Mammary epithelial cell (primary cell): ENCODE results near the gene ZNF468.
"Not testable (repeated sequence)": the region's sequence is repeated elsewhere in the genome, so short reads cannot be mapped to it uniquely, and the experiment has no call there.

Experiments
- EZH2 ChIP-seq: IDR thresholded peaks from 2 replicates; pipeline ENCODE4 v1.6.1; 2012; ENCODE audit warnings: low read length, inconsistent platforms, borderline replicate concordance
- TF ChIP-seq, protein P1 (sequence below), 2 donors: IDR thresholded peaks in 1 of 2; conservative IDR thresholded peaks in 1 of 2; 2 replicates each; pipeline ENCODE4 v1.5.1; 2011 to 2012; ENCODE audit warnings: inconsistent platforms in 2 of 2, low read length in 2 of 2, mild to moderate bottlenecking in 2 of 2, control low read depth in 1 of 2, low read depth in 1 of 2; ENCODE audit not compliant: insufficient read depth in 1 of 2; ENCODE audit errors: extremely low read depth in 1 of 2

- TF ChIP-seq, protein P1, sequence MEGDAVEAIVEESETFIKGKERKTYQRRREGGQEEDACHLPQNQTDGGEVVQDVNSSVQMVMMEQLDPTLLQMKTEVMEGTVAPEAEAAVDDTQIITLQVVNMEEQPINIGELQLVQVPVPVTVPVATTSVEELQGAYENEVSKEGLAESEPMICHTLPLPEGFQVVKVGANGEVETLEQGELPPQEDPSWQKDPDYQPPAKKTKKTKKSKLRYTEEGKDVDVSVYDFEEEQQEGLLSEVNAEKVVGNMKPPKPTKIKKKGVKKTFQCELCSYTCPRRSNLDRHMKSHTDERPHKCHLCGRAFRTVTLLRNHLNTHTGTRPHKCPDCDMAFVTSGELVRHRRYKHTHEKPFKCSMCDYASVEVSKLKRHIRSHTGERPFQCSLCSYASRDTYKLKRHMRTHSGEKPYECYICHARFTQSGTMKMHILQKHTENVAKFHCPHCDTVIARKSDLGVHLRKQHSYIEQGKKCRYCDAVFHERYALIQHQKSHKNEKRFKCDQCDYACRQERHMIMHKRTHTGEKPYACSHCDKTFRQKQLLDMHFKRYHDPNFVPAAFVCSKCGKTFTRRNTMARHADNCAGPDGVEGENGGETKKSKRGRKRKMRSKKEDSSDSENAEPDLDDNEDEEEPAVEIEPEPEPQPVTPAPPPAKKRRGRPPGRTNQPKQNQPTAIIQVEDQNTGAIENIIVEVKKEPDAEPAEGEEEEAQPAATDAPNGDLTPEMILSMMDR (conservative IDR thresholded peaks at IDR 0.05 in 1 of 2, IDR thresholded peaks at IDR 0.05 in 1 of 2; ENCODE audit: extremely low read depth in 1 of 2, insufficient read depth in 1 of 2, low read depth in 1 of 2, low read length in 2 of 2): not testable (repeated sequence)
- not testable (repeated sequence) for TF ChIP-seq EZH2
These were observed 15.6 kb upstream of the ZNF468 start for GRCh38 chr19:52872996-52873395.
